Measurements from ENCODE around the gene CR1. TPM values are rescaled to one million over a fixed set of nuclear protein-coding genes. Genes with fewer than 3 reads are reported as not detected.
"Not testable (repeated sequence)": the region's sequence is repeated elsewhere in the genome, so short reads cannot be mapped to it uniquely, and the experiment has no call there.

The CR1 gene
- polyA plus RNA-seq, 3 donors = 11.3 to 30.8 (median 26.5) TPM

DNA sequence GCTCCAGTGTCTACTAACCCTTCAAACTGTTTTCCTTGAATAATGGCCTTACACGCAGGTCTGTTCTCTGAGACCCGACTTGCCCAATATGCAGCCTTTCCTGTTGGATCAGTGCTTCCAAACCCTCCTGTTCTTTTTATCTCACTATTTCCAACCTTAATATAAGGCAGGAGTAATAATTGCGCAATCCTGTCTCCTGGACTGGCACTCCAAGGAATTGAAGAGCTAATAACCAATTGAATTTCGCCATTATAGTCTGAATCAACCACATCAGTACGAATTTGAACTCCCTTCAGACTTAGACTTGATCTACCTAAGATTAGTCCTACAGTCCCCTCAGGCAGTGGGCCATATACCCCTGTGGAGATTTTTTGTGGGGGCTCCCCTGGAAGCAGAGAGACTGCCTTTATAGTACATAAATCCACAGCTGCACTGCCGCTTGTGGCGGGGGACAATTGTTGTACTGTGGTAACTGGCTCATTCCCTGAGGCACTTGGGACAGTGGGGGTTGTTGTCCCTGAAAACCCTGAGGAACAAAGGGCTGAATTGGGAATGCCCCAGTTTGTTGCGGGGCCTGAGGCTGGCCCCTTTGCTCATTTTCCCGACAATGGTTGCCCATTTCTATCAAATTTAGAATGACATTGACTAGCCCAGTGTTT is 142.7 kb downstream of the CR1 start:
- H3K4me3 Mint-ChIP-seq; H3K4me3 ChIP-seq (replicated peaks in 1 of 3; ENCODE audit: low read depth in 2 of 3, low read length in 3 of 3); DNase-seq; H3K4me1 ChIP-seq (ENCODE audit: control insufficient read depth in 1 of 2, insufficient read depth in 2 of 2, low read length in 2 of 2); H3K27me3 ChIP-seq (ENCODE audit: control insufficient read depth in 2 of 2, insufficient read depth in 2 of 2, low read length in 2 of 2); H3K4me2 ChIP-seq (replicated peaks; ENCODE audit: extremely low read depth, low read length, poor library complexity, severe bottlenecking); H3K9me3 Mint-ChIP-seq; H3K4me1 Mint-ChIP-seq; H3K27ac ChIP-seq (ENCODE audit: low read depth in 1 of 2, low read length in 2 of 2); H2AFZ ChIP-seq (ENCODE audit: insufficient read depth, low read depth, low read length, poor library complexity, severe bottlenecking); H3K9me3 ChIP-seq (replicated peaks in 1 of 2; ENCODE audit: control insufficient read depth in 1 of 2, insufficient read depth in 1 of 2, low read length in 2 of 2); H3K27me3 Mint-ChIP-seq (ENCODE audit: low read depth in 3 of 3); H3K27ac Mint-ChIP-seq; H3K9ac ChIP-seq (ENCODE audit: insufficient read depth, low read length, poor library complexity, severe bottlenecking); H3K79me2 ChIP-seq (ENCODE audit: insufficient read depth, low read length); intact Hi-C loops (cut with micrococcal nuclease); H4K20me1 ChIP-seq (ENCODE audit: insufficient read depth, low read length): not testable (repeated sequence)
- 95% methylated on average over 4 of the region's 9 CpGs for WGBS (ENCODE audit: insufficient coverage)
- H3K36me3 Mint-ChIP-seq = peaks cover 68 to 86% of the 10 kb centered on the region in 2 donors
- H3K36me3 ChIP-seq (replicated peaks in 1 of 2; ENCODE audit: control insufficient read depth in 1 of 2, insufficient read depth in 2 of 2, low read length in 2 of 2) = peaks cover 0 to 64% of the 10 kb centered on the region in 2 donors

DNA sequence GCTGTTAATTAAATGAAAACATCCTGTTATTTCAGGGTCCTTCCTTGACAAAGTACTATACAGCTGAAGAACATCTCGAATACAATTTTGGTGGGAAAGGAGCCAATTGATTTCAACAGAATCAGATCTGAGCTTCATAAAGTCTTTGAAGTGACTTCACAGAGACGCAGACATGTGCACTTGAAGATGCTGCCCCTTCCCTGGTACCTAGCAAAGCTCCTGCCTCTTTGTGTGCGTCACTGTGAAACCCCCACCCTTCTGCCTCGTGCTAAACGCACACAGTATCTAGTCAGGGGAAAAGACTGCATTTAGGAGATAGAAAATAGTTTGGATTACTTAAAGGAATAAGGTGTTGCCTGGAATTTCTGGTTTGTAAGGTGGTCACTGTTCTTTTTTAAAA is 143.4 kb downstream of the CR1 start:
- H3K4me1 ChIP-seq (ENCODE audit: control insufficient read depth in 1 of 2, insufficient read depth in 2 of 2, low read length in 2 of 2); H3K9me3 Mint-ChIP-seq; DNase-seq; H3K9me3 ChIP-seq (replicated peaks in 1 of 2; ENCODE audit: control insufficient read depth in 1 of 2, insufficient read depth in 1 of 2, low read length in 2 of 2); H3K9ac ChIP-seq (ENCODE audit: insufficient read depth, low read length, poor library complexity, severe bottlenecking); H3K4me3 ChIP-seq (replicated peaks in 1 of 3; ENCODE audit: low read depth in 2 of 3, low read length in 3 of 3); H3K27me3 ChIP-seq (ENCODE audit: control insufficient read depth in 2 of 2, insufficient read depth in 2 of 2, low read length in 2 of 2); H3K27me3 Mint-ChIP-seq (ENCODE audit: low read depth in 3 of 3); H3K4me2 ChIP-seq (replicated peaks; ENCODE audit: extremely low read depth, low read length, poor library complexity, severe bottlenecking); H4K20me1 ChIP-seq (ENCODE audit: insufficient read depth, low read length); H3K27ac ChIP-seq (ENCODE audit: low read depth in 1 of 2, low read length in 2 of 2); H3K27ac Mint-ChIP-seq; H2AFZ ChIP-seq (ENCODE audit: insufficient read depth, low read depth, low read length, poor library complexity, severe bottlenecking); intact Hi-C loops (cut with micrococcal nuclease); H3K79me2 ChIP-seq (ENCODE audit: insufficient read depth, low read length); H3K4me3 Mint-ChIP-seq: not testable (repeated sequence)
- peaks cover 0 to 57% of the 10 kb centered on the region in 2 donors for H3K36me3 ChIP-seq (replicated peaks in 1 of 2; ENCODE audit: control insufficient read depth in 1 of 2, insufficient read depth in 2 of 2, low read length in 2 of 2)
- peaks cover 11% of the 10 kb centered on the region for H3K4me1 Mint-ChIP-seq
- 92% methylated on average over 2 of the region's 5 CpGs for WGBS (ENCODE audit: insufficient coverage)
- H3K36me3 Mint-ChIP-seq = peaks cover 60 to 79% of the 10 kb centered on the region in 2 donors

Measured in CD14-positive monocyte (primary cell).